Pancreas (tissue), 10 donors: Measurements from ENCODE around the gene RABGAP1L. TPM values are rescaled to one million over a fixed set of nuclear protein-coding genes. Genes with fewer than 3 reads are reported as not detected.

Source experiments
- ATAC-seq, 4 donors: fragments of 200-7000 bp; cut with Tn5 transposase; one replicate each; pipeline versions ENCODE4 v1.8.0 to v1.9.1; 2020; ENCODE audit warnings: mild to moderate bottlenecking in 4 of 4, moderate library complexity in 4 of 4
- DNase-seq, 6 donors: peaks; one replicate each; pipeline ENCODE4 v3.0.0-alpha.2; 2020
- FAIRE-seq: peaks from 2 replicates; lab custom pipeline; 2012; peaks lifted over from hg19 to GRCh38; lab: Jason Lieb, UNC
- H3K27ac ChIP-seq, 4 donors: fragments of 200-600 bp; sonication (generic); 1 replicate in 3 of 4; 2 replicates in 1 of 4; pipeline versions ENCODE4 v1.5.0 to v1.8.0; 2020
- H3K27me3 ChIP-seq, 4 donors: fragments of 200-600 bp; one replicate each; pipeline ENCODE4 v1.8.0; 2021
- H3K36me3 ChIP-seq, 3 donors: fragments of 200-600 bp; sonication (generic) in 1 of 3; one replicate each; pipeline versions ENCODE4 v1.5.0 to v1.8.0; 2020 to 2021
- H3K4me1 ChIP-seq, 3 donors: fragments of 200-600 bp; one replicate each; pipeline ENCODE4 v1.8.0; 2021
- H3K4me3 ChIP-seq, 4 donors: fragments of 200-600 bp; sonication (generic) in 2 of 4; one replicate each; pipeline versions ENCODE4 v1.5.0 to v1.8.0; 2020 to 2021
- H3K9me3 ChIP-seq, 4 donors: fragments of 200-600 bp; one replicate each; pipeline ENCODE4 v1.8.0; 2021
- WGBS, 2 donors: extraction: QIAGEN DNeasy Blood & Tissue Kit; methylation state at CpG; one replicate each; pipeline ENCODE4 v1.1.7; 2013; 5-methylcytosine and 5-hydroxymethylcytosine counted together
- intact Hi-C, 3 donors: fragments of 100-400 bp; cut with DNase I; formaldehyde crosslinking; loops; one replicate each; pipeline versions ENCODE4 v1.11.1 to v1.14.2; 2022
- polyA plus RNA-seq, 2 donors: library from polyadenylated mRNA; stranded (reverse); fragments of 200-250 nt; gene quantifications; one replicate each; pipeline ENCODE4 v1.2.3, GENCODE V29; 2013
- total RNA-seq, 6 donors: library from RNA; stranded (reverse); fragmentation: NEBNext Ultra II Directional in 4 of 6; extraction: Animal tissue kit (Norgen Biotek cat#: 25700) in 4 of 6; gene quantifications; one replicate each; pipeline versions ENCODE4 v1.2.1 to v1.2.4, GENCODE V29; 2021 to 2023
- TF ChIP-seq, protein P1 (sequence below), 4 donors: fragments of 200-600 bp; sonication (generic) in 3 of 4; IDR thresholded peaks; one replicate each; pipeline versions ENCODE4 v1.5.0 to v1.8.0; 2021; ENCODE audit warnings: antibody characterized with exemption in 4 of 4
- donor health status: healthy with polysubstance abuse.
- donor health status: DM: no; HTN: no; CAD: no; lungs with moderate emphysema.
- donor health status: DM: no; HTN: no; CAD: no.
- donor health status: control.
- donor health status: control.
- donor health status: Bipolar disorder and iron deficiency.
- donor health status: DM: yes; HTN: yes; CAD: no.
- donor health status: DM: no; HTN: no; CAD: no.
- donor health status: DM: no; HTN: no; CAD: no.
- donor health status: DM: yes; HTN: yes; CAD: no.

RABGAP1L gene
- total and polyA plus RNA-seq, 8 donors: 13.9 to 64.8 (median 36.1) TPM

- 13 to 17% methylated on average over 3 of the region's 3 CpGs for WGBS, 2 donors
- Histone ChIP-seq H3K9me3 (no peaks in the 10 kb centered on the region), H3K27ac (peak overlapping the region in 3 of 4 donors; percentile 14 to 68 (median 66)), H3K36me3 (no peaks in the 10 kb centered on the region), H3K4me3 (no peak overlapping the region), H3K4me1 (peaks cover 13 to 37% (median 37%) of the 10 kb centered on the region in 3 donors), H3K27me3 (no peaks in the 10 kb centered on the region)
- intact Hi-C loops: no loop called here
- ATAC-seq: peak; percentile 75 to 83 (median 76)
- no peak for DNase-seq
- TF ChIP-seq, protein P1, sequence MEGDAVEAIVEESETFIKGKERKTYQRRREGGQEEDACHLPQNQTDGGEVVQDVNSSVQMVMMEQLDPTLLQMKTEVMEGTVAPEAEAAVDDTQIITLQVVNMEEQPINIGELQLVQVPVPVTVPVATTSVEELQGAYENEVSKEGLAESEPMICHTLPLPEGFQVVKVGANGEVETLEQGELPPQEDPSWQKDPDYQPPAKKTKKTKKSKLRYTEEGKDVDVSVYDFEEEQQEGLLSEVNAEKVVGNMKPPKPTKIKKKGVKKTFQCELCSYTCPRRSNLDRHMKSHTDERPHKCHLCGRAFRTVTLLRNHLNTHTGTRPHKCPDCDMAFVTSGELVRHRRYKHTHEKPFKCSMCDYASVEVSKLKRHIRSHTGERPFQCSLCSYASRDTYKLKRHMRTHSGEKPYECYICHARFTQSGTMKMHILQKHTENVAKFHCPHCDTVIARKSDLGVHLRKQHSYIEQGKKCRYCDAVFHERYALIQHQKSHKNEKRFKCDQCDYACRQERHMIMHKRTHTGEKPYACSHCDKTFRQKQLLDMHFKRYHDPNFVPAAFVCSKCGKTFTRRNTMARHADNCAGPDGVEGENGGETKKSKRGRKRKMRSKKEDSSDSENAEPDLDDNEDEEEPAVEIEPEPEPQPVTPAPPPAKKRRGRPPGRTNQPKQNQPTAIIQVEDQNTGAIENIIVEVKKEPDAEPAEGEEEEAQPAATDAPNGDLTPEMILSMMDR (IDR thresholded peaks at IDR 0.05): no peak
- peak; percentile 45 for FAIRE-seq
Measured at GRCh38 chr1:174898102-174898797, 738.9 kb downstream of the RABGAP1L start.

GRCh38 chr1:174900317-174900716 lies 741.0 kb downstream of the RABGAP1L start:
- Histone ChIP-seq H3K36me3 (no peaks in the 10 kb centered on the region), H3K9me3 (no peaks in the 10 kb centered on the region), H3K4me3 (no peak overlapping the region), H3K27me3 (no peaks in the 10 kb centered on the region), H3K27ac (no peak overlapping the region), H3K4me1 (peaks cover 13 to 25% (median 17%) of the 10 kb centered on the region in 3 donors)
- ATAC-seq (no peak), FAIRE-seq (no peak), DNase-seq (no peak)
- intact Hi-C loops: no loop called here
- TF ChIP-seq, protein P1 (IDR thresholded peaks at IDR 0.05): no peak
- 78 to 95% methylated on average over 3 of the region's 3 CpGs for WGBS, 2 donors

DNA sequence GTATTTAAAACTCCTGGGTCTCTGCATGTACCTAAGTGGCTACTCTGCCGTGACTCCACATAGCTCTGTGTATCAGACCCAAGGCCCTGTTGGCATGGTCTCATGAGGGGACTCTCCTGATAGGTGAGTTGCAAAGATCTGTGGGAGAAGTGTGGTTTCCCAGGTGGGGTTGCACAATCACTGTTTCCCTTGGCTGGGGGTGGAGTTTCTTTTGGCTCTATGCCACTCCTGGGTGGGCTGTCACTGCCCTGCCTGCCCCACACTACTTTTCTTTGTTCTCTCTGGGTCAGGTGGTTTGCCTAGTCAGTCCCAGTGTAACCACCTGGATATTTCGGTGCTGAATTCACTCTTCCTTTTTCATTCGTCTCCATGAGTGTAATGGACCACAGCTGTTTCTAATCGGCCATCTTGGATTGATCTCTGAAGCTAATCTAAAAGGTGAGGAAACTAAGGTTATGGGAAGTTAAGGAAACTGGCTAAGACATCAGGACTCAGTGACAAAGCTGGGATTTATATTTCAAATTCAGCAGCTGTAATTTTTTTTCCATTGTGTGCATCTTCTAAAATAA lies 743.3 kb downstream of the RABGAP1L start:
- Histone ChIP-seq H3K4me1 (peaks cover 7 to 19% (median 12%) of the 10 kb centered on the region in 3 donors), H3K9me3 (no peaks in the 10 kb centered on the region), H3K4me3 (no peak overlapping the region), H3K36me3 (no peaks in the 10 kb centered on the region), H3K27me3 (no peaks in the 10 kb centered on the region), H3K27ac (peak overlapping the region in 2 of 4 donors; percentile 65 to 69)
- TF ChIP-seq, protein P1 (IDR thresholded peaks at IDR 0.05): no peak
- FAIRE-seq (no peak), DNase-seq (peak in 5 of 6 donors; percentile 54 to 75 (median 63)), ATAC-seq (peak; percentile 40 to 85 (median 78))
- 33 to 39% methylated on average over 4 of the region's 4 CpGs for WGBS, 2 donors
- intact Hi-C loops: no loop called here

DNA sequence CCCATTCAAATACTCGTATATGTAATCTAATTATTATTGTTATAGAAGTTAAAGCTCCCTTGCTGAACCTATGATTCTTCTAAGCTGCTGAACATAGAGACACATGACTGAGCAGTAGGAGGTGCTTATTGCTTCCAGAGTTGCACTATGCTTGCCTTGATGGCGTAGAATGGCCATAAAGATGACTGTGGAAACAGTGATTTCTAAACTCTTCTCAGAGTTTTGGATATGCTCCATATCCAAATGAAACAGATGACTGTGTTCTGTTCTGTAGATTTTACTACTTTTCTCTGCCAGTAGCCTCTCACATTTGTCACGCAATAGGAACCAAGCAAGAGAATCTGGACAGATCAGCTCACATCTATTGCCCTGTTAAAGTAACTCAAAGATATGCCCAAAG lies 752.3 kb downstream of the RABGAP1L start:
- FAIRE-seq: no peak
- no peaks in the 10 kb centered on the region for H3K36me3 ChIP-seq

More for the DNA sequence above, 752.3 kb downstream of the RABGAP1L start:
- no peaks in the 10 kb centered on the region for H3K9me3 ChIP-seq
- H3K4me3 ChIP-seq: no peak overlapping the region
- TF ChIP-seq, protein P1 (IDR thresholded peaks at IDR 0.05): no peak
- WGBS, 2 donors: 92 to 94% methylated on average over 3 of the region's 3 CpGs
- ATAC-seq: no peak
- intact Hi-C loops: no loop called here
- no peaks in the 10 kb centered on the region for H3K27me3 ChIP-seq
- no peak for DNase-seq
- H3K4me1 ChIP-seq: peaks cover 11 to 18% (median 18%) of the 10 kb centered on the region in 3 donors
- H3K27ac ChIP-seq: no peak overlapping the region
